Gastrocnemius medialis (tissue), 4 donors: ENCODE measurements around the gene IGFN1. TPM values are rescaled to one million over a fixed set of nuclear protein-coding genes. Genes with fewer than 3 reads are reported as not detected.

ENCODE experiments used
- ATAC-seq, 2 donors: fragments of 150-250 bp; one replicate each; pipeline ENCODE4 v1.9.1; 2016
- DNase-seq, 2 donors: peaks; one replicate each; pipeline ENCODE4 v3.0.0-alpha.2; 2019
- H3K27ac ChIP-seq, 4 donors: fragments of 200-600 bp; sonication (generic); 1 replicate in 1 of 4; 2 replicates in 3 of 4; pipeline ENCODE4 v1.5.1; 2016 to 2018; ENCODE audit warnings: mild to moderate bottlenecking in 2 of 4, moderate library complexity in 1 of 4
- H3K27me3 ChIP-seq, 3 donors: fragments of 200-600 bp; sonication (generic) in 2 of 3; 1 replicate in 1 of 3; 2 replicates in 2 of 3; pipeline versions ENCODE4 v1.5.1 to v1.6.0; 2016 to 2019; ENCODE audit warnings: mild to moderate bottlenecking in 1 of 3, moderate library complexity in 1 of 3
- H3K36me3 ChIP-seq, 2 donors: fragments of 200-600 bp; sonication (generic) in 1 of 2; one replicate each; pipeline ENCODE4 v1.5.1; 2017 to 2018
- H3K4me1 ChIP-seq, 2 donors: fragments of 200-600 bp; sonication (generic) in 1 of 2; one replicate each; pipeline ENCODE4 v1.5.1; 2016 to 2017; ENCODE audit warnings: mild to moderate bottlenecking in 2 of 2
- H3K4me3 ChIP-seq, 4 donors: fragments of 200-600 bp; sonication (generic) in 3 of 4; 1 replicate in 1 of 4; 2 replicates in 3 of 4; pipeline ENCODE4 v1.5.1; 2016 to 2019; ENCODE audit warnings: mild to moderate bottlenecking in 2 of 4
- H3K9me3 ChIP-seq, 3 donors: fragments of 200-600 bp; sonication (generic) in 2 of 3; 1 replicate in 1 of 3; 2 replicates in 2 of 3; pipeline ENCODE4 v1.5.1; 2016 to 2019
- POLR2A ChIP-seq, 2 donors: fragments of 450-650 bp; IDR thresholded peaks; one replicate each; pipeline ENCODE4 v1.6.1; 2017; ENCODE audit warnings: antibody characterized with exemption in 2 of 2, mild to moderate bottlenecking in 2 of 2, moderate library complexity in 2 of 2
- in situ Hi-C, 4 donors: fragments of 200-750 bp; cut with MboI; loops; one replicate each; pipeline versions ENCODE4 v1.15.0 to v1.8.0; 2017; ENCODE audit warnings: low sequenced_read_pairs in 4 of 4
- intact Hi-C: fragments of 100-400 bp; cut with DNase I; formaldehyde crosslinking; loops from one replicate; pipeline ENCODE4 v1.15.1; 2023; ENCODE audit warnings: low total_unique reads
- total RNA-seq, 4 donors: library from RNA; depleted of rRNA; stranded (reverse); fragments of >200 nt; gene quantifications; one replicate each; pipeline versions ENCODE4 v1.1.0 to v1.2.3, GENCODE V29; 2016
- TF ChIP-seq, protein P1 (sequence below), 5 experiments: fragments of 450-650 bp in 3 of 5; fragments of 200-600 bp in 2 of 5; sonication (generic) in 2 of 5; IDR thresholded peaks in 4 of 5; conservative IDR thresholded peaks in 1 of 5; 1 replicate in 4 of 5; 2 replicates in 1 of 5; pipeline ENCODE4 v1.5.1; 2016 to 2019; ENCODE audit warnings: antibody characterized with exemption in 5 of 5, mild to moderate bottlenecking in 3 of 5, moderate library complexity in 3 of 5

Gene IGFN1
- total RNA-seq, 4 donors from 2014 or later: 11.2 to 113 (median 27.7) TPM

DNA sequence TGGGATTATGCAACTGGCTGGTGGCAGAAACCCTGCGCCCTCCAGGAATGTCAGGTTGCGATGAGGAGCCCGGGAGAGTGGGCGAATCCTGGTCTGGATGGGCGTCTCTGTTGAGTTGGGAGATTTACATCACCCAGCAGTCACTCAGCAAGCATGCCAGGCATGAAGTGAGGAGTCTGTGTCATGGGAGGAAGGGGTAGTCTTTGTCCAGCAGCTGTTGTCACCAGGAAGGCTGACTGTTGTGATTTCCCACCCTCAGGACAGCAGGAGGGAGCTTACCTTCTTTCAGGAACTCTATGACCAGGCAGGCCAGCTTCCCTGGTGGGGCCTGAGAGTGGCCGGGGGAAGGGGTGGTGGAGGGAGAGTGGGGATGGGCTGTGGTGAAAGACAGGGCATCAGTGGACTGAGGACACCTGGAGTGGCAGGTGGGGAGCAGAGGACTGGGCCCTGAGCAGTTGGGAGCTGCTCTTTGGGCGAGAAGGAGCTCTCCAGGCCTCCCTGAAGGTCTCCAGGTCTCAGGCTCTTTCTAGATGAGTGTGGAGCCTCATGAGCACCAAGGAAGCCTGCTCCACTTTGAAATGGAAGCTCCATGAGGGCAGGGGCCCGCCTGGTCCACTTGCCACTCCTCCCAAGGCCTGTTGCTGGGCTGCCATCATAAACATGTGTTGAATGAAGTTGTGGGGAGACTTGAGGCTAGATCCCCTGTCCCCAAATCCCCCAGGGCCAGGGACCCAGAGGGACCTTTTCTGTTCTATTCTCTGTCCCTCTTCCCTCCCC, 71.3 kb downstream of the IGFN1 start:
- H3K36me3 ChIP-seq: no peaks in the 10 kb centered on the region
- no peak overlapping the region for H3K27ac ChIP-seq
- TF ChIP-seq, protein P1, sequence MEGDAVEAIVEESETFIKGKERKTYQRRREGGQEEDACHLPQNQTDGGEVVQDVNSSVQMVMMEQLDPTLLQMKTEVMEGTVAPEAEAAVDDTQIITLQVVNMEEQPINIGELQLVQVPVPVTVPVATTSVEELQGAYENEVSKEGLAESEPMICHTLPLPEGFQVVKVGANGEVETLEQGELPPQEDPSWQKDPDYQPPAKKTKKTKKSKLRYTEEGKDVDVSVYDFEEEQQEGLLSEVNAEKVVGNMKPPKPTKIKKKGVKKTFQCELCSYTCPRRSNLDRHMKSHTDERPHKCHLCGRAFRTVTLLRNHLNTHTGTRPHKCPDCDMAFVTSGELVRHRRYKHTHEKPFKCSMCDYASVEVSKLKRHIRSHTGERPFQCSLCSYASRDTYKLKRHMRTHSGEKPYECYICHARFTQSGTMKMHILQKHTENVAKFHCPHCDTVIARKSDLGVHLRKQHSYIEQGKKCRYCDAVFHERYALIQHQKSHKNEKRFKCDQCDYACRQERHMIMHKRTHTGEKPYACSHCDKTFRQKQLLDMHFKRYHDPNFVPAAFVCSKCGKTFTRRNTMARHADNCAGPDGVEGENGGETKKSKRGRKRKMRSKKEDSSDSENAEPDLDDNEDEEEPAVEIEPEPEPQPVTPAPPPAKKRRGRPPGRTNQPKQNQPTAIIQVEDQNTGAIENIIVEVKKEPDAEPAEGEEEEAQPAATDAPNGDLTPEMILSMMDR (IDR thresholded peaks at IDR 0.05 in 4 of 5, conservative IDR thresholded peaks at IDR 0.05 in 1 of 5): no peak
- no peak for TF ChIP-seq POLR2A (IDR thresholded peaks at IDR 0.05)
- intact Hi-C loops: loop anchor here (5.0 kb wide), 1 partner anchor 50 kb away; no protein-coding TSS in a partner anchor
- H3K4me3 ChIP-seq: no peak overlapping the region
- peaks cover 17 to 30% (median 23%) of the 10 kb centered on the region in 3 donors for H3K27me3 ChIP-seq
- ATAC-seq: no peak
- no peaks in the 10 kb centered on the region for H3K9me3 ChIP-seq
- DNase-seq: no peak
- in situ Hi-C loops: loop anchor here (10.0 to 25.0 kb wide), 2 partner anchors 93 to 100 kb away; no protein-coding TSS in a partner anchor
- no peaks in the 10 kb centered on the region for H3K4me1 ChIP-seq

DNA sequence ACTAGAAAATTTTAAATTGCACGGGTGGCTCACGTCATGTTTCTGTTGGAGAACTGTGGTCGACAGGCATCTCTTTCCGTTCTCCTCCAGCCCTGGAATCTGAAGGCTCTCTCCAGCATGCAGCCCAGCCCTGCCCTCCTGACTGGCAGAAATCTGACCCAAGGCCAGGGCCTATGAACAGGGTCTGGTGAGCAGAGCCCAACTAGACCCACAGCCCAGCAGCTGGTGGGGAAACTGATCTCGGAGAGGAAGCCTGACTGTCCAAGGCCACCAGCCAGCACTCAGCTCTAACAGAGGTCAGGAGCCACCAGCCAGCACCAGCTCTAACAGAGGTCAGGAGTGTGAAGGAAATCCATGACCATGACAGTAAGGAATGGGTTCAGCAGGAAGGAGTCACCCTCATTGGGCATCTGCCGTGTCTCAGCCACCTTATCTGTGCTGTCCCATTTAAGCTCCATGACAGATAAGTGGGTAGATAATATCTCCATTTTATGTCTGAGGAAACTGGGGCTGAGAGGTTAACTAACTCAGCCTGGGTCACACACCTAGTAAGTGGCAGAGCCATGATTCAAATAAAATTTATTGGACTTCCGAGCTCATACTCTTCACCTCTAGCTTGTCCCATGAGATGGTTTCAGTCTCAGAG, 72.5 kb downstream of the IGFN1 start:
- no peaks in the 10 kb centered on the region for H3K36me3 ChIP-seq
- no peaks in the 10 kb centered on the region for H3K4me1 ChIP-seq
- H3K4me3 ChIP-seq: no peak overlapping the region
- peaks cover 21 to 30% (median 23%) of the 10 kb centered on the region in 3 donors for H3K27me3 ChIP-seq
- no peaks in the 10 kb centered on the region for H3K9me3 ChIP-seq
- intact Hi-C loops (loop anchor here (5.0 kb wide), 1 partner anchor 49 kb away; no protein-coding TSS in a partner anchor), in situ Hi-C loops (loop anchor here (10.0 to 25.0 kb wide), 2 partner anchors 92 to 99 kb away; no protein-coding TSS in a partner anchor)
- TF ChIP-seq, protein P1 (IDR thresholded peaks at IDR 0.05 in 4 of 5, conservative IDR thresholded peaks at IDR 0.05 in 1 of 5): no peak
- no peak for TF ChIP-seq POLR2A (IDR thresholded peaks at IDR 0.05)
- DNase-seq (no peak), ATAC-seq (no peak)
- H3K27ac ChIP-seq: no peak overlapping the region

DNA sequence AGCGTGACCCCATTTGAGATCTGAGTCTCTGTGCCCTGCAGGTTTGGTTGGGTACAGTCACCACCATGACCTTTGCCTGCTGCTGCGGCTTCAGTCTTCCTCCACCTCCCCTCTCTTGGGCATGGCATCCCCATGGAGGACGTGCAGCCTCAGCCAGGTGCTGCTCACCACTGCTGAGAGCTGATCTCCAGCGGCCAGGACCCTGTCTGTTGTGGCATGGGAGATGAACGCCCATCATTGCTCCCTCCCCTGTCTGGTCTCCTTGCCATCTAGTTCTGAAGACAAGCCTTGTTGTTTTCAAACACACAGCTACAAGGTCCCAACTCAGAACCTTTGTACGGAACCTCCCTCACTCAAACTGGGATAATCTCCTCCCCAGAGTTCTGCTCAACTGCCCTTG, 73.4 kb downstream of the IGFN1 start:
- no peak for ATAC-seq
- Histone ChIP-seq H3K36me3 (no peaks in the 10 kb centered on the region), H3K27me3 (peaks cover 23 to 29% (median 25%) of the 10 kb centered on the region in 3 donors), H3K9me3 (no peaks in the 10 kb centered on the region), H3K27ac (no peak overlapping the region), H3K4me3 (no peak overlapping the region), H3K4me1 (no peaks in the 10 kb centered on the region)
- no peak for DNase-seq
- intact Hi-C loops: loop anchor here (5.0 kb wide), 1 partner anchor 48 kb away; no protein-coding TSS in a partner anchor
- TF ChIP-seq, protein P1 (IDR thresholded peaks at IDR 0.05 in 4 of 5, conservative IDR thresholded peaks at IDR 0.05 in 1 of 5): no peak
- TF ChIP-seq POLR2A (IDR thresholded peaks at IDR 0.05): no peak
- in situ Hi-C loops: loop anchor here (10.0 to 25.0 kb wide), 2 partner anchors 91 to 98 kb away; no protein-coding TSS in a partner anchor

DNA sequence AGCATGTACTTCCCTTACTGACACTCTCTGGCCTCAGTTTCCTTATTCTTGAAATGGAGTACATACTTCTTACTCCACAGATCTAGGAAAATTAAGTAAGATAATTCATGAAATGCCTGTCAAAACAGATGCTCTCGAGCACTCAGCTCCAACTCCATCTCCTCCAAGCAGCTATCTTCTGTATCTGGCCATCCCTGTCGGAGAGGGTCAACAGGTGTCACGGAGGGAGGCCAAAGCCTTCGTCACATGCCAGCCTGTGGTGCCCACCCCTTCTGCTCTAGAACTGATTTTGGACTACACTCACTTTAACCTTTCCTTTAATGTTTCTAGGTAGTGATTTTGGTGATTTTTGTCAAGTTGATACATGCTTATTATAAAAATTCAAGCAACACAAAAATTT, 73.9 kb downstream of the IGFN1 start:
- intact Hi-C loops (loop anchor here (5.0 kb wide), 1 partner anchor 48 kb away; no protein-coding TSS in a partner anchor), in situ Hi-C loops (loop anchor here (10.0 to 25.0 kb wide), 2 partner anchors 90 to 98 kb away; no protein-coding TSS in a partner anchor)
- DNase-seq (no peak), ATAC-seq (no peak)
- no peak overlapping the region for H3K4me3 ChIP-seq
- peaks cover 19 to 27% (median 24%) of the 10 kb centered on the region in 3 donors for H3K27me3 ChIP-seq
- H3K9me3 ChIP-seq: no peaks in the 10 kb centered on the region
- TF ChIP-seq, protein P1 (IDR thresholded peaks at IDR 0.05 in 4 of 5, conservative IDR thresholded peaks at IDR 0.05 in 1 of 5): no peak
- no peak for TF ChIP-seq POLR2A (IDR thresholded peaks at IDR 0.05)
- no peak overlapping the region for H3K27ac ChIP-seq
- no peaks in the 10 kb centered on the region for H3K4me1 ChIP-seq
- H3K36me3 ChIP-seq: no peaks in the 10 kb centered on the region
